Gastroesophageal sphincter (tissue), 4 donors: ENCODE measurements around the gene KCNC4. TPM values are rescaled to one million over a fixed set of nuclear protein-coding genes. Genes with fewer than 3 reads are reported as not detected.

Source experiments
- ATAC-seq: fragments of 150-250 bp; one replicate; pipeline ENCODE4 v1.9.1; 2016; ENCODE audit warnings: mild to moderate bottlenecking, moderate library complexity
- H3K27ac ChIP-seq, 4 donors: fragments of 200-600 bp; sonication (generic) in 3 of 4; 1 replicate in 3 of 4; 2 replicates in 1 of 4; pipeline ENCODE4 v1.5.1; 2016 to 2019
- H3K27me3 ChIP-seq: fragments of 200-600 bp; sonication (generic); one replicate; pipeline ENCODE4 v1.5.1; 2019
- H3K36me3 ChIP-seq, 2 donors: fragments of 200-600 bp; sonication (generic); one replicate each; pipeline ENCODE4 v1.5.1; 2019; ENCODE audit warnings: control low read depth in 1 of 2
- H3K4me1 ChIP-seq, 3 donors: fragments of 200-600 bp; sonication (generic); 1 replicate in 2 of 3; 2 replicates in 1 of 3; pipeline ENCODE4 v1.5.1; 2016 to 2019; ENCODE audit warnings: control low read depth in 2 of 3
- H3K4me3 ChIP-seq, 2 donors: fragments of 200-600 bp; sonication (generic); one replicate each; pipeline ENCODE4 v1.5.1; 2019; ENCODE audit warnings: mild to moderate bottlenecking in 1 of 2, moderate library complexity in 1 of 2
- H3K9me3 ChIP-seq, 3 donors: fragments of 200-600 bp; sonication (generic); one replicate each; pipeline ENCODE4 v1.5.1; 2017 to 2019; ENCODE audit warnings: control low read depth in 2 of 3
- CTCF ChIP-seq, 4 experiments: fragments of 200-600 bp in 2 of 4; fragments of 450-650 bp in 2 of 4; sonication (generic) in 1 of 4; IDR thresholded peaks; one replicate each; pipeline ENCODE4 v1.5.1; 2017 to 2019; ENCODE audit warnings: antibody characterized with exemption in 4 of 4, mild to moderate bottlenecking in 2 of 4, moderate library complexity in 2 of 4
- EP300 ChIP-seq: sonication (generic); formaldehyde crosslinking; IDR thresholded peaks from one replicate; pipeline ENCODE4 v1.6.1; 2017; ENCODE audit warnings: antibody characterized with exemption, mild to moderate bottlenecking
- POLR2A ChIP-seq, 2 donors: fragments of 450-650 bp; IDR thresholded peaks; one replicate each; pipeline ENCODE4 v1.6.1; 2017; ENCODE audit warnings: antibody characterized with exemption in 2 of 2, mild to moderate bottlenecking in 2 of 2, moderate library complexity in 1 of 2
- POLR2AphosphoS5 ChIP-seq: sonication (generic); formaldehyde crosslinking; IDR thresholded peaks from one replicate; pipeline ENCODE4 v1.6.1; 2017; ENCODE audit warnings: antibody characterized with exemption
- WGBS, 2 donors: methylation state at CpG; one replicate each; pipeline ENCODE4 v1.1.5; 2018; ENCODE audit warnings: low coverage in 1 of 2; 5-methylcytosine and 5-hydroxymethylcytosine counted together
- total RNA-seq, 4 donors: library from RNA; depleted of rRNA; stranded (reverse); fragments of >200 nt; gene quantifications; one replicate each; pipeline ENCODE4 v1.1.0, GENCODE V29; 2016

KCNC4 gene
- total RNA-seq, 4 donors from 2014 or later, result 9.0 to 16.0 (median 13.4) TPM

- H3K27ac ChIP-seq, result no peak overlapping the region
- H3K36me3 ChIP-seq, result peaks cover 0 to 30% of the 10 kb centered on the region in 2 donors
- ATAC-seq, result no peak
- 68 to 69% methylated on average over 2 to 7 of the region's 13 CpGs for WGBS, 2 donors
- H3K4me3 ChIP-seq, result no peak overlapping the region
- no peaks in the 10 kb centered on the region for H3K4me1 ChIP-seq
- H3K27me3 ChIP-seq, result no peaks in the 10 kb centered on the region
- H3K9me3 ChIP-seq, result peaks cover 0 to 8% (median 0%) of the 10 kb centered on the region in 3 donors
- TF ChIP-seq EP300, result no peak
- TF ChIP-seq POLR2A (IDR thresholded peaks at IDR 0.05), result no peak
- no peak for TF ChIP-seq CTCF (IDR thresholded peaks at IDR 0.05)
- no peak for TF ChIP-seq POLR2AphosphoS5
Measured at GRCh38 chr1:110237386-110238152, 27.5 kb downstream of the KCNC4 start.

- Histone ChIP-seq H3K27ac (no peak overlapping the region), H3K9me3 (no peaks in the 10 kb centered on the region), H3K36me3 (peaks cover 0 to 8% of the 10 kb centered on the region in 2 donors), H3K4me3 (no peak overlapping the region), H3K27me3 (no peaks in the 10 kb centered on the region), H3K4me1 (peaks cover 0 to 12% (median 0%) of the 10 kb centered on the region in 3 donors)
- no peak for ATAC-seq
- WGBS, 2 donors, result 64 to 66% methylated on average over 5 to 8 of the region's 11 CpGs
- TF ChIP-seq CTCF (IDR thresholded peaks at IDR 0.05), result no peak
- no peak for TF ChIP-seq POLR2AphosphoS5
- TF ChIP-seq POLR2A (IDR thresholded peaks at IDR 0.05), result no peak
- TF ChIP-seq EP300, result no peak
Measured at GRCh38 chr1:110239441-110240430, 29.6 kb downstream of the KCNC4 start.

GRCh38 chr1:110240476-110241210 lies 30.5 kb downstream of the KCNC4 start:
- H3K36me3 ChIP-seq, result no peaks in the 10 kb centered on the region
- no peak overlapping the region for H3K4me3 ChIP-seq
- ATAC-seq, result no peak
- no peaks in the 10 kb centered on the region for H3K27me3 ChIP-seq
- TF ChIP-seq CTCF (IDR thresholded peaks at IDR 0.05), result no peak
- TF ChIP-seq POLR2A (IDR thresholded peaks at IDR 0.05), result no peak
- TF ChIP-seq EP300, result no peak
- TF ChIP-seq POLR2AphosphoS5, result no peak
- H3K27ac ChIP-seq, result no peak overlapping the region
- H3K4me1 ChIP-seq, result peaks cover 0 to 12% (median 0%) of the 10 kb centered on the region in 3 donors
- WGBS, 2 donors, result 80 to 92% methylated on average over 1 to 2 of the region's 13 CpGs
- no peaks in the 10 kb centered on the region for H3K9me3 ChIP-seq

GRCh38 chr1:110241516-110241915 lies 31.4 kb downstream of the KCNC4 start:
- no peak for TF ChIP-seq EP300
- TF ChIP-seq POLR2A (IDR thresholded peaks at IDR 0.05), result no peak
- no peak for TF ChIP-seq POLR2AphosphoS5
- TF ChIP-seq CTCF (IDR thresholded peaks at IDR 0.05), result no peak
- Histone ChIP-seq H3K4me3 (no peak overlapping the region), H3K27ac (no peak overlapping the region), H3K4me1 (peaks cover 0 to 12% (median 0%) of the 10 kb centered on the region in 3 donors), H3K27me3 (no peaks in the 10 kb centered on the region), H3K9me3 (no peaks in the 10 kb centered on the region), H3K36me3 (no peaks in the 10 kb centered on the region)
- 40 to 64% methylated on average over 2 of the region's 2 CpGs for WGBS, 2 donors
- ATAC-seq, result no peak
